Dedifferentiated amniotic fluid mesenchymal stem cell (primary cell): Measurements from ENCODE around the gene ABCG4.

Experiments
- DNase-seq: peaks from one replicate; pipeline ENCODE4 v3.0.0-alpha.2; 2016; ENCODE audit errors: extremely low spot score

The ABCG4 gene

DNA sequence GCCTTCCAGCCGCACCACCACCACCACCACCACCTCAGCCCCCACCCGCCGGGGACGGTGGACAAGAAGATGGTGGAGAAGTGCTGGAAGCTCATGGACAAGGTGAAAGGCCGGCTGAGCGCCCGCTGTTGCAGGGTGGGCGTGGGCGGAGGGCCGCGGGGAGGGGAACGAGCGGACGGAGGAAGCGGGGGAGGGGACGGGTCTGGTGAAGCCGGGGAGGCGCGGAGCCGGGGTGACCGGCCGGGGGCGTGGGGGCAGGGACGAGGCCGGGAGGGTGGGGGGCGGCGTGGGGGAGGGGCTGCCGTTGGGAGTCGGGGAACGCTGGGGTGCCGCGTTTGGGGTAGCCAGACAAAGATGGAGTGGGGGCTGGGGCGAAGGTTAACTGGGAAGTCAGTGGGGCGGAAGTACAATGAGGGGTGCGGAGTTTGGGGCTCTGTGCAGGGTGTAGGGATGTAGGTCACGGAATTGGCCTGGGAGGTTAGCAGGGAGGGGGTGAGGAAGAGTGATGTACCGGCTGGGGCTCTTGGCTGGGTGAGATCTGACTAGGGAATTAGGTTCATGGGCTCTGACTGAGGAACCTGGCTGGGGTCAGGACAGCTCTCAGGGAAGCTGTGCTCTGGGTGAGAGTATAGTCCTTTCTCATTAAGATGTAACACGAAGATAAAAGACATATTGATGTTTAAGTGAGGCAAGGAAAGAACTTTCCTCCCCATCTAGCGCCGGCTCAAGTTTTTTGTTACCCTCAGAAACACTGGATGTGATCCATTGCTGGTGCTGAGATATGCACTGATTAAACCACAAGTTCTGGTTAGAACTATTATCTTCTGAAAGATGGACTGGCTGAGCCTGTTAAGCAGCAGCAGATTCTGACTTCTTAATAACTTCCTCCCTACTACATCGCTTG, 57.9 kb downstream of the ABCG4 start:
- no peak for DNase-seq

DNA sequence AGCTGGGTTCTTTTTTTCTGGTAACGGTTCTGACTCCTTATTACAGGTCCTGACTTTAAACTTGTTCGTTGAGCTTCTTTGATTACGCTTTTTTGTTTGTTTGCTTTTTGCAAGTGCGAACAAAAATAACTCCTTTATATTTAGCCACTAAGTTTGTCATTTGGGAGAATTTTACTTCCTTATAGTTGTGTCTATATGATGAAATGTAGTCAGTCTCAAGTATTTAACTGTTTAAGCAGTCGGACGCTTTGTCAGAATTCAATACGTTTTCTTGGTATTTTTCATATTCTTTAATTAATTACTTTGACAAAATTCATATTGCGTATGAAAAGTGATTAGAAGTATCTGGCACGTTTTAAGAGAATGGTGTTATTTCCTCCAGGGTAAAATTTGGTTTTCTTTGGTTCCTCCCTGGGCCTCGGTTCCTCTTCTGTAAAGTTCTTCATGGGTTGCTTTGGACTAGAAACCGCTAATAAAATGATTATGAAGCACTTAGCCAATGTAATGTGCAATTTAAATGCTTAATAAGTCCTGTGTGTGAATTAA, 58.6 kb downstream of the ABCG4 start:
- no peak for DNase-seq

- no peak for DNase-seq
Measured at GRCh38 chr11:119209186-119209585, 60.3 kb downstream of the ABCG4 start.

DNA sequence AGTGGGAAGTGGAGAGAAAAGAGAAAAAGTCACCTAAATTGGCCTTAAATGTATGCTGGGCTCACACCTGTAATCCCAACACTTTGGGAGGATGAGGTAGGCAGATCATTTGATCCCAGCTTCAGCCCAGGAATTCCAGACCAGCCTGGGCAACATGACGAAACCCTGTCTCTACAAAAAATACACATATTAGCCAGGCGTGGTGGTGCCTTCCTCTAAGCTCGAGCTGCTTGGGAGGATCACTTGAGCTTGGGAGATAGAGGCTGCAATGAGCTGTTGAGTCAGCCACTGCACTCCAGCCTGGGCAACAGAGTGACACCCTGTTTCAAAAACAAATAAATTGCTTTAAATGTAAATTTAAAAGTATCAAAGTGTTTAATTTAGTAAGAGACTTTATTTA, 61.2 kb downstream of the ABCG4 start:
- no peak for DNase-seq
